ENCODE measurements around the gene GOLGA8S.
"Not testable (repeated sequence)": the region's sequence is repeated elsewhere in the genome, so short reads cannot be mapped to it uniquely, and the experiment has no call there.

Gene GOLGA8S

DNA sequence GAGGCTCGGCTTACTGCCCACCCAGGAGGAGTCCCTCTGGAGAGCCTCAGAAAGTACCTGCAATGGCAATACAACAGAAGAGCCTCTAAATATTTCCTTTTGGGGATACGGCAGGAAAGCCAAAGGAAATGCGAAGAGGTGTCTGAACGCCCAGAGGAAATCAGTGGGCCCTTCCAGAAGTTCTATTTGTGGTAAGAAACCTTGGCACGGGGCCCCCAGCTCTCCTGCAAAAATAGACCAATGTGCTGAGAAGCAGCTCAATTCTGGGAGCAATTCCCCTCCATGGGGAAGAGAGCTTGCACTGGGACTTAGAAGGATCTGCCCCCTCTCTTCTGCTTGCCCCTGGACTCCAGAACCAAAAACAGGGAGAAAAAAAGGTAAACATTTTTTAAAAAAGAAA, 44.7 kb downstream of the GOLGA8S start:
- DNase-seq, result not testable (repeated sequence)

- no peak for DNase-seq
Measured at GRCh38 chr15:23401627-23402026, 47.1 kb downstream of the GOLGA8S start.

- no peak for DNase-seq
Measured at GRCh38 chr15:23402140-23402539, 47.6 kb downstream of the GOLGA8S start.

GRCh38 chr15:23402544-23402943, 48.0 kb downstream of the GOLGA8S start:
- no peak for DNase-seq

DNA sequence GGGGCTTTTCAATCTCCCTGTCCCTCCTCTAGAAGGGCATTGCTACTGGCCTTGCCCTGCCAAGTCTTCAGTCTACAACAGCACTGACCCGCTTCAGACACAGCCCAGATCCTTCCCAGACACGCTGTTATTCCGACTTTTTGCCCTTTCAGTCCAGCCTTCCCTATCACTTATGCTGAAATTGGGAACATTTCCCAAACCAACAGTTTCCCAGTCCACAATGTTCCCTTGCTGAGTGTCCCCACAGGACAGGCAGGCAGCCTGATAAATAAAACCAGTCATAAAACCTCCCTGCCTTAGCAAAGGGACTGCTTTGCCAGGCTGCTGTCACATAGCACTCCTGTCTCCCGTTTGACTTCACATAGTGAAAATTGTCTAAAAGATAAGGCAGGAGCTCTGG, 49.0 kb downstream of the GOLGA8S start:
- DNase-seq, result no peak

GRCh38 chr15:23411841-23412240, 57.3 kb downstream of the GOLGA8S start:
- no peak for DNase-seq

GRCh38 chr15:23412881-23413600, 58.5 kb downstream of the GOLGA8S start:
- DNase-seq, result not testable (repeated sequence)

Measured in RPMI8226 (cell line).